OCI-M2 (cell line): Measurements from ENCODE around the gene VPS26C.
"Not testable (repeated sequence)": the region's sequence is repeated elsewhere in the genome, so short reads cannot be mapped to it uniquely, and the experiment has no call there.

Experiments
- DNase-seq: peaks from one replicate; lab custom pipeline; 2025; ENCODE audit not compliant: unreplicated experiment; lab: John Stamatoyannopoulos, UW

The VPS26C gene

DNA sequence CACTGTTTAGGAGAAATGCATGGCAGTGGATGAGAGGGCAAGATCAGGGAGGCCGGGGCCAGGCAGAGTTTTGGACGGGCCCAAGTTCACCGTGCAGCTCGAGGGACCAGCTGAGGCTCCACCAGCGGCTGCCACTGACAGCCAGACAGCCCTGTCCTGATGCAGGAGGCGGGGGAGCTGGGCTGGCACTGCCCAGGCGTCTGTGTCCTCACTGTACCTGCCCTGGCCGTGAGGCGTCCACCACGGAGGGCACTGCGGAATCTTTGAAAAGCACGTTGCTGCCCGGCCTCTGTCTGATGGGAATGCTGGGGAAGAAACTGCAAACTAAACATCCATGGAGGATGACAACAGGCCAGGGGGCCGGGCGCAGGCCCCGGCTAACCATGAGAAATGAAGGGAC lies 35.5 kb downstream of the VPS26C start:
- no peak for DNase-seq

DNA sequence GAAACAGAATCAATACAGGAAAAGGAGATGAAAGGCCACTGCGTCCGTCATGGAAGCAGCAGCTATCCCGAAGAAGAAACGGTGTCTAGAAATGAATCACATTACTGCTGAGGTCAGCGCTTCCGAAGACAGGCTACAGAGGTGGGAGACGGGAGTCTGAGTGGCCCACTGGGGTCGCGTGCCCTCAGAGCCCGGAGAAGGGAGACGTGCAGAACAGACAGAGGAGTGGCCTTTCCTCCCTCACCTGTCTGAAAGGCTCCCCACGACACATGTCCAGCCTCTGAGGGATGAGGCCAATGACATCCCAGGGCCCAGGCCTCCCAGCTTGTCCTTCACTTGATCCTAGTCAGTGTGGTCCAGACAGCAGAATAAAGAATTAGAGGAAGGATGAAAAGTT lies 35.9 kb downstream of the VPS26C start:
- no peak for DNase-seq

DNA sequence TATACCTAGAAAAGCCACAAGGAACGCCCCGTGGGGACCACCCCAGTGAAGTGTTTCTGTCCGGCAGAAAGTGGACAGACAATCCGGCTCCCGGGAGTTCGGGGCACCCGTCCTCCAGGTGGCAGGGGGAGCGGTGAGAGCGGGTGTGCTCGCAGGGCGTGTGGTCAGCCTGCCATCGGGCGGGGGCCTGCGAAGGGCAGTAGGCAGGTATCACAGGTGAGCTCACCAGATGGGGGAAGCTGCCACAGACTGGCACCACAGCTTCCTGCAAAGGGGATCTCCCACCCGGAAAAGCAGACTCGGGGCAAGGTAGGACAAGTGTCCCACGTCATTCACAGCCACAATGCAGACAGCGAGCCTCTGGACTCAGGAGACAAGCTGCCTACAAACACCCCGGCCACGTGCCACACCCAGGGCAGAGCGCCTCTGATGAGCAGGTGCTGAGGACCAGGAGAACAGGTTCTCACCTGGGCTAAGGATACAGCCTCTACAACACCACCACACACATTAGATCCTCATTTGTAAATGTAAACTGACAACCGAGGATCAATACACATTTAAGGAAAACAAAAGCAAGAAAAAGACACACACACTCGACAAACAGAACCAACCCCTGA lies 36.4 kb downstream of the VPS26C start:
- DNase-seq: no peak

DNA sequence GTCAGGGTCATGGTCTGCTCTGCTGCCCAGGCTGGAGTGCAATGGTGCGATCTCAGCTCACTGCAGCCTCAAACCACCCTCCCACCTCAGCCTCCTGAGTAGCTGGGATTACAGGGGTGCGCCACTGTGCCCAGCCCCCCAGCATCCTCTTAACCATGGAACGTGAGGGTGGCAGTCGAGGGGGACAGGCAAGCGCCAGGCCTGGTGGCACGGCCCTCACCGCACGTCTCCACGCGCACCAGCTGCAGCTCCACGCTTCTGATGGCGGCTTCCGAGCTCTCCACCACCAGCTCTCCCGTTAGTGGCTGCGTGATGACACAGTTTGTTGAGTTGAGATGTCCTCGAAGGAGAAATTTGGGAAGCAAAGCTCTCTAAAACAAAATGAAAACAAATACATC lies 39.1 kb downstream of the VPS26C start:
- no peak for DNase-seq

DNA sequence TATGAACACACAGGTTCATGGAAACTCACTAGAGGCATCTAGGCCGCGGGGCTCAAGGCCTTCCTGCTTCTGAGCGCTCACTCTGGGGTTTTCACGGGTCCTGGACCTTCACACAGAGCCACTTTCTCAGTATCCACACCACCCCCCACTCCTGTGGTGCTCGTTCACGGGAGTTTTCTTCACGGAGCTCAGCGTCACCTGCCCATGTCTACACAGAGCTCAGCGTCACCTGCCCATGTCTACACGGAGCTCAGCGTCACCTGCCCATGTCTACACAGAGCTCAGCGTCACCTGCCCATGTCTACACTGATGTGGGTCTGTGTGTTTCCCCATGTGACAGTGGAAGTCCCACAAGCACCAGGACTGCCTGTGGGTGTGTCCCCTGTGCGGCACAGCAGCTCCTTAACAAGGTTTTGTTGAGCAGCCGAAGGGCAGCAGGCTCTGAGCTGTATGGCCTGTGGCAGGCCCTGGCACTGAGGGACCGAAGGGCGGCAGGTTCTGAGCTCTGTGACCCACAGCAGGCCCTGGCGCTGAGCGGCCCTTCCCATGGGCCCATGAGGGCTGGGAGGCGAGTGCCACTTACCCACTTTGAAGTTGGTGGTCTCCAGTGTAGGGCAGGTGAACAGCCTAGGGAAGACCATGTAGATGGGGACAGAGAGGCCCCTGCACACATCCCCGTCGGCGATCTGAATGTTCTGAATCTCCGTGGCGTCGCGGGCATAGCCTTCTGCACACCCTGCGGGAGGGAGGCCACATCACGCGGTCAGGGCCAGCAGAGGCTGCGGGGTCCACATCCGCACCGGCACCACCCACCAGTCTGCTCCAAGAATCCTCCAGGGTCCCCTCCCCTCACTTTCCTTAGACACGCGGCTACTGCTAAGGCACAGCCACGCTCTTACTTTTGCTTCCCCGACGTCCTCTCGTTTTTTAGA lies 39.8 kb downstream of the VPS26C start:
- DNase-seq: no peak

DNA sequence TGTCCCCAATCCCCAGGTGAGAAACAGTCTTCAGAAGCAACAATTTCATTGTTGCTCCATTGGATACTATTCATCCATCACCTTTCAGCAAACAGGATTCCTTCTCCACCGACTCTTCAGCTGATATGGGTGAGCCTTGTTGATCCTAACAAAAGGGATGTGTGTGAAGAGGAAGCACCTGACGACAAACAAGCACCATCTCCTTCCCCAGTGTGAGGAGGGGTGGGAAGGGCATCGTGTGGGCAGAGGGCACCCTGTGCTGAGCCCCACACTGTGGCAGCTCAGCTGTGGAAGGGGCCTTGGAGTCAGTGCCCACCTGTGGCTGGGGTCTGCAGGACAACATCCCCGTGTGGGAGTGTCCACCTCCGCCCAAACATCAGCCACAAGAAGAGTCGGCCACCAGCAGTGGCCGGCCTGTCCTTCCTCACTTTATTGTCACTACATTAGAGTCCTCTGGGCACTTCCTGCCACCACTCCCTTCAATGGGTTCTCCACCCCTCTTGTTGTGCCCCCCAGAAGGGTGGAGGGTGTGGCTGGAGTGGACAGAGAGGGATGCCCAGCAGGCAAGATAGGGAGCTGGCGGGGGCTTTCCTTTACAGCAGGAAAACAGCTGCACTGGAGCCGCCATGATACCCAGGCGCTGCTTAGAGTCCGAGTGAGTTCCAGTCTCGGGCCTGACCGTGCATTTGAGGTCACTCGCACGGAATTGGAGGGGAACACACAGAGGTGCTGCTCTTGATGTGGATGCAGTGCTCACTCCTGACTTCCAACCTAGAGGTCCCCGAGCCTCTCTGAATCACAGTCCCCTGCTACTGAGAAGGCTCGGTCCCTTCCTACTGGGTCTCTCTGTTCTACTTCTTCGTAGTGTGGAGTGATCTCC lies 40.9 kb downstream of the VPS26C start:
- no peak for DNase-seq

DNA sequence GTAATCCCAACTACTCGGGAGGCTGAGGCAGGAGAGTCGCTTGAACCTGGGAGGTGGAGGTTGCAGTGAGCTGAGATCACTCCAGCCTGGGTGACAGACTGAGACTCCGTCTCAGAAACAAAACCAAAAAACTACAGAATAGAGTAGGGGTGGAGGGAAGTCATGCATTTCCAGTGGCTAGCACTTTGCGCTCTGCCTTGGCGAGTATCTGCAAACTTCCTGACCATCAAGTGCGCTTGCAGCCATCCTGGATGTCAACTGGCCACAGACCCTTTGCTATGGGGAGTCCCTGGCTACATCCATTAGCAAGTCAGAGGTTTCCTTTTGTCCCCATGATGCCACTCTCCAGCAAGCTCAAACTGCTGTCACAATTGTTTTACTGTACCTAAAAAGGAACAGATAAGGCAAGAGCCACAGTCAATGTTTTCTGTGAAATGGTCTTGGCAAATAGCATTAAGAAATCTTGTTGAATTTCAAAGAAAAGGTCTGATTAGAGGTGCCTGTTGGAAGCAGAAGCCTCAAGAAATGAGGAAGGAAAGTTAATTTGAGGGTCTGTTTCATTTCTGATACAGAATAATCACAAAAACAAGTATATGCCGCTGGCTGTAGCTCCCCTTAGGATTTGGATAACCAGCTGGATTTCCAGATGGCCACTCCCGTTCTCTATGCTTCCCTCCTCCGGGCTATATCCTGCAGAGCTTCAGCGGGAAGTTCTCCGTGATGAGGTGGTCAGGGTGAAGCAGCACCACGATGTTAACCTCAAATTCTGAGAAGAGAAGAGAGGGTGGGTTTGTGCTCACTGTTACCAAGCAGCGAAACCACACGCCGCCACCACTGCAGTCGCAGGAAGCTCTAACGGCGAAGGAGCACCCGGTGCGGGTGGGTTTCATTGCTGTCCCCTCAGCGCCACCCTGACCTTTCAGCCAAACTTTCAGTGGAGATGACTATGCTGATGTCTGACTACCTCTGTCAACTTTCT lies 42.0 kb downstream of the VPS26C start:
- no peak for DNase-seq

DNA sequence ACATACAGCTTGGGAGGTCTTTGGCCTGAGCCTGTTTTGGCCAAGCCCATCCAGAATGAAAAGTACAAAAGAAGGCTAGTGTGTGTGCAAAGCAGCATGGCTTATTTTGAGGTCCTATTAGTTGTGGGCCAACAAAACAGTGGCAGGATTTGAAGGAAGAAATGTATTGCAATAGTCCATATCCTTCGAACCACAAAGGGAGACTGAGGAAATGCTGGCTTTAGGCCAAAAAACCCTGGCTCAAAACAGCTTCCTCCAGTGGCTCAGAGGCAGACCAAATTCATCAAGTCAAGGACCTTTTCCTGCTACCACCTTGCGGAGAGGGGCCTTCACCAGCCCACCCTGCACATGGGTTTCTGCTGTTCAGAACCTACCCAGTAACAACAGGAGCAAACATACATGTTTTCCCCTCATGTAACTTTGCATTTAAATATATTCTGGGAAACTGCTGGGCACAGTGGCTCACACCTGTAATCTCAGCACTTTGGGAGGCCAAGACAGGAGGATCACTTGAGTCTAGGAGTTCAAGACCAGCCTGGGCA lies 43.3 kb downstream of the VPS26C start:
- no peak for DNase-seq

DNA sequence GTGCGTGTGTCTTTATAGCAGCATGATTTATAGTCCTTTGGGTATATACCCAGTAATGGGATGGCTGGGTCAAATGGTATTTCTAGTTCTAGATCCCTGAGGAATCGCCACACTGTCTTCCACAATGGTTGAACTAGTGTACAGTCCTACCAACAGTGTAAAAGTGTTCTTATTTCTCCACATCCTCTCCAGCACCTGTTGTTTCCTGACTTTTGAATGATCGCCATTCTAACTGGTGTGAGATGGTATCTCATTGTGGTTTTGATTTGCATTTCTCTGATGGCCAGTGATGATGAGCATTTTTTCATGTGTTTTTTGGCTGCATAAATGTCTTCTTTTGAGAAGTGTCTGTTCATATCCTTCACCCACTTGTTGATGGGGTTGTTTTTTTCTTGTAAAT lies 44.9 kb downstream of the VPS26C start:
- DNase-seq: not testable (repeated sequence)

DNA sequence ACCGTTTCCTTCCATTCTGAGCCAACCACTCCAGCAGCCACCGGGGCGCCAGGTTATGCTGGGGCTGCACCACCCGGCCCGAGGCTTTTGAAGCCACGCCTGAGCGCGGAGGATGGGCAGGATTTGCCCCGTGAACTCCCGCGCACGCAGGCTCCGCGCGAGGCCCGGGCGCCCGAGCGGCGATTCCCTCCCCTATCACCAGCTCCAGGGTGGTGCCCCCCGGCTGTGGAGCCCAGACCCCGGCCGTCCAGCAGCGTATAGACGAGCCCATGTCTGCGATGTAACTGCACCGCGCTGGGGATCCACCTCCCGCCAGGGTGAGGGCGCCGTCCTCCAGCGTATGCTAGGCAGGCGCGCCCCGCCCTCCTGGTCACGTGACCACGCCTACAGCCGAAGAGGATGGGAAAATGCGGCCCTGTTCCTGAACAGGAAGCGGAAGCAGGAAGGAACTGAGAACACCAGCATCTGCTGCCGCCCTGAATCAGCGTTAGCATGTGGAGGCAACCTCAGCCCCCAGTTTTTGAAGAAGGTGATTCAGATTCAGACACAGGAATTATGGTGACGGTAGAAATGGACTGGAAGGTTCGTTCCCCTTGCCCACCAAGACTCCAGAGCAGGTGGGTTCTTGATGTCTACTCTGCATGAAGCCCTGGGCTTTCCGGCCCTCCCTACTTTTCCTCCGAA lies 46.0 kb downstream of the VPS26C start:
- DNase-seq: peak; percentile 98

DNA sequence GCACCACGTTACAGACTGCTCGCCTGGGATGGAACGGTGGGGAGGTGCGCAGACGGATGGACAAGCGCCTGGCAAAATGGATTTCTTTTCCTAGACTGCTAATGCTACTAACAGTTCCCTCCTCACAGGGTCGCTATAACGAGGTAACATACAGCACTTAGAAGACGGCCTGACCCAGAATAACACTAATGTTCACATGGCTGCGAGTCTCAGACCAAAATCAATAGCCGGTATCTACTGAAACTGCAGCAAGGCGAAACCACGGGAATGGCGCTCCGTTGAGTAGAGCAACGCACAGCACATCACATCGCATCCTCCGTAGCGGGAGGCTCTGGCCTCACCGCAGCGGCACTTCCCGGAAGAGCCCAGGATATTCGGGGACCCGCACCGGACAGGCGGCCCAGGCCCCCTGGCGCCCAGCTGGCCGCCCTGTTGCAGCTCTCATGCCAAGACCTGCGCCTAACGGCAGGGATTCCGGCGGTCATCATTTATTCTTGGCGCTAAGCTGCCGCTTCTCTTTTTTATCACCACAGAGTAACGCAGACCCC lies 46.6 kb downstream of the VPS26C start:
- DNase-seq: peak; percentile 92

DNA sequence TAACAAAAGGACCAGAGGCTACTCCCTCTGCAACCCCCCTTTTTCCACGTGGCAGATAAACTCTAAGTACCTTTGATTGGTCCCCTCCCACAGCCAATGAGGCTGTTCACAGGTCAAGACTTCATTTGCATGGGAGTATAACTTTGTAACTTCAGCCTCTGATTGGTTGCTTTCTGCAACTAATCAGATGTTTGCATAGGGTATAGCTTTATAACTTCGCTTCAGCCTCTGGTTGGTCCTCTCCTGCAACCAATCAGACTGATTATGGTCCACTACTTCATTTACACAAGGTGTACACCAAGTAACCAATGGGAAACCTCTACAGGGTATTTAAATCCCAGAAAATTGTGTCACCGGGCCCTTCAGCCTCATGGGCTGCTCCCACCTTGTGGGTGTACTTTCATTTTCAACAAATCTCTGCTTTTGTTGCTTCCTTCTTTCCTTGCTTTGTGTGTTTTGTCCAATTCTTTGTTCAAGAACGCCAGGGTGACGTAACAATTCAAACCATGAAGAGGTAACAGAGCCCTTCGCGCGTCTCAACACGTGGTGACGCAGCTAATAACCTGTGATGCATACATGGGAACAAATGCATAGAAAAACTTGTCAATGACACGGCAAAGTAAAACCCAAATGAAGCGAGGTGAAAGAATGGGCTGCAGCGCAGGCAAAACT lies 47.2 kb downstream of the VPS26C start:
- no peak for DNase-seq

DNA sequence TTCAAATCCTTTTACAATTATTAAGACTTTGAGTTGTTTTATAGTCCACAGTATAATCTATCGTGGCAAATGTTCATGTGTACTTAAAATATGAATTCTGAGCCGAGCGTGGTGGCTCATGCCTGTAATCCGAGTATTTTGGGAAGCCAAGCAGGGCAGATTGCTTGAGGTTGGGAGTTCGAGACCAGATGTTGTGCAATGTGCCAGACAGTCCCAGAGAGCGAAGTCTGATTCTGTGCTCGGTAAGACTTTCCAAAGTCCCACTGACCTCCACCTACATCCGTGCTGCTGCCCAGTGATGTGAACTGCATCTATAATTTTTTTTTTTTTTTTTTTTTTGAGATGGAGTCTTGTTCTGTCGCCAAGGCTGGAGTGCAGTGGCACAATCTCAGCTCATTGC lies 52.2 kb downstream of the VPS26C start:
- DNase-seq: no peak

DNA sequence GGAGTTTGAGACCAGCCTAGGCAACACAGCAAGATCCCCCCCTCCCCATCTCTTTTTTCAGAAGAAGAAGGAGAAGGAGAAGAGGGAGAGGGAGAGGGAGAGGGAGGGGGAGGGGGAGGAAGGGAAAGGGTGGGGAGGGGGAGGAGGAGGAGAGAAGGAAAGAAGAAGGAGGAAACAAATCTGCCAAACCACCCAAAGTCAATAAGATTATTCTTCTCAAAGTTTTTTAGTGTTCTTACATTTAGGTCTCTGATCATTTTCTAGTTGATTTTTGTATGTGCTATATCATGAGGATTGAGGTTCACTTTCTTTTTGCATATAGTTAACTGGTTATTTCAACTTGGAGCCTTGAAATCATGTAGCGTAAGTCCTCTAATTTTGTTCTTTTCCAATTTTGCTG lies 56.3 kb downstream of the VPS26C start:
- no peak for DNase-seq

DNA sequence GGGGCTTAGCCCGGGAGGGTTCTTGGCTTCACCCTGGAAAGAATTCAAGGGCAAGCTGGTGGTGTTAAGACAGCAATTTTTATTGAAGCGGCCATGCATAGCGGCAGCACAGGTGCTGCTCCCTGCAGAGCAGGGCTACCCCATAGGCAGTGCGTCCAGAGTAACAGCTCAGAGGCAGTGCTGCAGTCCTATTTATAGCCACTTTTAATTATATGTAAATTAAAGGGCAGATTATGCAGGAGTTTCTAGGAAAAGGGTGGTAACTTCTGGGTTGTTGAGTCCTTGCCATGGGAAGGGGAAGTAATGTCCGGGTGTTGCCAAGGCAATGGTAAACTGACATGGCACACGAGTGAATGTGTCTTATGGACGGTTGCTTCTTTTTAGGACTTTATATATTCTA lies 57.0 kb downstream of the VPS26C start:
- DNase-seq: no peak

DNA sequence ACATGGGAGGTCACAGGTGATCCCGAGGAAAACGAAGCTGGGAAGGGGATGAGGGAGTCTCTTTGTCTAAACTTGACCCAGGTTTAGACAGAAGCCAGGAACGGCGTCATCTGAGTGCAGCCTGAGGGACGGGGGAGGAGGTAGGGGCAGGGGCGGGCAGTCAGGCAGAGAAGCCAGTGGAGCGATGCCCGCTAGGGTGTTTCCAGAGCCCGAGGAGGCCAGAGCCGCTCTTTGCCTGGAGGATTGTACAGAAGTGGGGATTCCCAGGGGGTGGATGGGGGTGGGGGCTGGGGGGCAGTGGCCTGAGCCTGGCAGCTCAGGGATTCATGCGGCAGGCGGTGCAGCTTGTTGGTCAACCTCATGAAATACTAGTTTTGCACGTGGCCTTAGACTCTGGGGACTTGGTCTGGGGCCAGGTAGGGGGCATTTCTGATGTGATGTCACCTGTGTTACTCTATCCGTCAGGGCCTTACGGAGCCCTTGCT lies 58.4 kb downstream of the VPS26C start:
- no peak for DNase-seq

DNA sequence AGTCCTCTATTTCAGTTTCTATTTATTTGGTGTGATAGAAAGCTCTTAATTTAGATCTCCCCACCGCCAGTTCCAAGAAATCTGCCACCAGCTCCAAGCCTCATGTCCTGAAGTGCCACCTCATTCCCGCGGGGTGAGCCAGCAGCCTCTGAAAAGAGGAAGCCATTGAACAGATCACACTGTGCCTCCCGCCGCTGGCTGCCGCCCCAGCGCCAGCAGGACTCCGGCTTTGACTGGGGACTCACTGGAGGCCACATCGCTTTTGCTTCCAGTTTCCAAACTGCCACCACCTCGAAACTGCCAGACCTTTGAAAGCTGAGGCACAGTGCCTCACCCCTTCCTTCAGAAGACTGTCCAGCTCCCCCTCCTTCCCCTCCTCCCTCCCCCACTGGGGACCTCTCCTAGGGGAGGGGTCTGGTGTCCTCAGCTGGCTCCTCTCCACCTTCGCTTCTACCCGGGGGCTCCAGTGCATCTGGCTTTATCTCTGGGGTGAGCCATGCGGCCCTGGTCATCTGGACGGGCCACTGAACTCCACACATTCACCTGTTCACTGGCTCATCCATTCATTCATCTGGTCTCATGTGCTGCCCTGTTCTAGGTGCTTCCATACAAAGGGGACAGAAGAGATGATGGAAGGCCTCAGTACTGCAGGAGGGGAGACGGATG lies 58.9 kb downstream of the VPS26C start:
- peak; percentile 85 for DNase-seq

DNA sequence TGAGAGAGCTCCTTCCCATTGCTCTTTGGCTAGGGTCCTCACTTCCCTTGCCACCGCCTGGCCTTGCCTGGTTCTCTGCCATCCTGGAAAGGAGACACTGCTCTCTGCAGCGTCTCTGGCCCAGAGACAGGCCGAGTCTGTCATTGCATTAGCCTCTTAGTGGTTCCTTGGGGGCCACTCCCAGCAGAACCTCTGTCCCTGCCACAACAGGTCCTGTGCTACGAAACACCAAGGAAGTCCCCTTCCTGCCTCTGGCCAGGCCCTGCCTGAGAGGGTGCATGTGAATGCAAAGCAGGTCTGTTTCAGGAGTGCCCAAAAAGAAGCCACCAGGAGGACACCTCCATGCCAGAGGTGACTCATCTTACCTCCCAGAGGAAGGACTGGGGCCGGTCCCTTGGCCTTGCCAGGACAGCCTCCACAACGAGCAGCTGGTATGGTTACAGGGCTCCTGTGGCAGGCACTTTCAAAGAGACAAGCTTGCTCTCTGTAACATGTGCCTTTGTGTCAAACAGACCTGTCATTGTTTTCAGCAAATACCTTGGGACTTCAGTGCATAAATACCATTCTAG lies 59.6 kb downstream of the VPS26C start:
- no peak for DNase-seq
